Stromal cell of bone marrow (primary cell): Measurements from ENCODE around the gene DOK7.
A peak's percentile ranks its signal among the peaks of the same experiment; 100 is the strongest.

Experiments used
- DNase-seq: peaks from one replicate; pipeline ENCODE4 v3.0.0-alpha.2; 2012; ENCODE audit warnings: low read depth

DOK7 gene

DNA sequence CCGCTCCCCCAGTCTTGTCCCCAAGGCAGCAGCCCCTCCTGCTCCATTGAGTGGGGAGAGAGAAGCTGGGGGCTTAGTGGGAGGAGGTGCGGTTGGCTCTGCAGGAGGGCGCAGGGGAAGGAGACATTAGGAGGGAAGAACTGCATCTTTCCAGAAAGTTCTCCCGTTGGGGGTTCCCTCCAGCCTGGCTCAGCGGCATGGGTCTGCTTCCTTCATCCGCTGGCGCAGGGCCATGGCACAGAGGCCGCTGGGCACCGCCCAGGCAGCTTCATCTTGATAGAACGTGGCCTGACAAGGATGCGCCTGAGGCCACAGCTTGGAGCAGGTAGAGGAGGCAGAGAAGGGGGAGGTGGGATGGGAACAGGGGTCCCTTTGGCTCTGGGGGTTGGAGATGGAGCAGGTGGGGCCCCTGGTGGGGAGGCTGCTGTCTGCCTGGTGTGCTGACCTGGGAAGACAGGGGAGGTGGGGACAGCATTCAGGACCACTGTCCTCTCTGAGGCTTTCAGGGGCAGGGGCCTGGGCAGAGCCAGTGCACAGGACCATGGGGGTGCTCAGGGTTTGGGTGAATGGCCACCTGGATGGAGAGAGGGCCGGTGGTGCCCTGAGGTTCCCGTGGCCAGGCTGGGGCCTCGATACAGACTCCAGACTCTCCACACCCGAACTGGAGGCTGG, 12.1 kb downstream of the DOK7 start:
- no peak for DNase-seq

- no peak for DNase-seq
Observed at GRCh38 chr4:3475713-3476260, 12.7 kb downstream of the DOK7 start.

- DNase-seq, result no peak
Observed at GRCh38 chr4:3476341-3476747, 13.2 kb downstream of the DOK7 start.

DNA sequence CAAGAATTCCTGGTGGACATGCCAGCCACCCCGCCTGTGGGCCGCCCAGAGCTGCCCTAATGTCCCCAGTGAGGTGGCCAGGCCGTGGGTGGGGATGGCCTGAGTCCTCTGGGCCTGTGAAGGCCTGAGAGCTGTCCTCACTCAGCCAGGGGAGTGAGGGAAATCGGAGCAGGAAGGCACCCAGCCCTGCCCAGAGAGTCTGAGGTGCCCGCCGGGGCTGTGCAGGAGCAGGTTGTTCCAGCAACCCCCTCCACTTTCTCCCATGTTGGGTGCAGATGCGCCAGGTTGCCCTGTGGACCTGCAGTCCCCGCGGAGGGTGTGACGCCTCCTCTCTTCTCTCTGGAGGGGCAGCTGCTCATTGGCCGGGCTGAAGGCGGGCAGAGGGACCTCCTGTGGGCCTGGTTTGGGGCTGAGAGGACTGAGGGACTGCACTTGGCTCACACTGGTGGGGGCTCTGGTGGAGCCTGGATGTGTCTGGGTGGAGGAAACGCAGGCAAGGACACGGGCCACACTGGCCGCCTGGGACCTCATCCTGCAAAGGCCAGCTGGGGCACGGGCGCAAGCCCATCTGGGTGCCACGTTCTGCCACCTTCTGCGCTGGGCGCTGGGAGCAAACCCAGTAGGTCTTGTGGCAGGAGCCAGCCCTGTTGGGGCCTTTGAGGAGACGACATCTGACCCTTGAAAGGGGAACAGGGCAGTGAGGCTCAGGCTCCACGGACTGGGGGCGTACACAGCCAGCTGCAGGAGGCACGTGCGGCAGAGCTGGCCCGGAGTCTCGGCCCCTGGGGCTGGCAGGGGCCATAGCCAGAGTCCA, 14.0 kb downstream of the DOK7 start:
- no peak for DNase-seq

- no peak for DNase-seq
Observed at GRCh38 chr4:3477750-3478430, 14.8 kb downstream of the DOK7 start.

DNA sequence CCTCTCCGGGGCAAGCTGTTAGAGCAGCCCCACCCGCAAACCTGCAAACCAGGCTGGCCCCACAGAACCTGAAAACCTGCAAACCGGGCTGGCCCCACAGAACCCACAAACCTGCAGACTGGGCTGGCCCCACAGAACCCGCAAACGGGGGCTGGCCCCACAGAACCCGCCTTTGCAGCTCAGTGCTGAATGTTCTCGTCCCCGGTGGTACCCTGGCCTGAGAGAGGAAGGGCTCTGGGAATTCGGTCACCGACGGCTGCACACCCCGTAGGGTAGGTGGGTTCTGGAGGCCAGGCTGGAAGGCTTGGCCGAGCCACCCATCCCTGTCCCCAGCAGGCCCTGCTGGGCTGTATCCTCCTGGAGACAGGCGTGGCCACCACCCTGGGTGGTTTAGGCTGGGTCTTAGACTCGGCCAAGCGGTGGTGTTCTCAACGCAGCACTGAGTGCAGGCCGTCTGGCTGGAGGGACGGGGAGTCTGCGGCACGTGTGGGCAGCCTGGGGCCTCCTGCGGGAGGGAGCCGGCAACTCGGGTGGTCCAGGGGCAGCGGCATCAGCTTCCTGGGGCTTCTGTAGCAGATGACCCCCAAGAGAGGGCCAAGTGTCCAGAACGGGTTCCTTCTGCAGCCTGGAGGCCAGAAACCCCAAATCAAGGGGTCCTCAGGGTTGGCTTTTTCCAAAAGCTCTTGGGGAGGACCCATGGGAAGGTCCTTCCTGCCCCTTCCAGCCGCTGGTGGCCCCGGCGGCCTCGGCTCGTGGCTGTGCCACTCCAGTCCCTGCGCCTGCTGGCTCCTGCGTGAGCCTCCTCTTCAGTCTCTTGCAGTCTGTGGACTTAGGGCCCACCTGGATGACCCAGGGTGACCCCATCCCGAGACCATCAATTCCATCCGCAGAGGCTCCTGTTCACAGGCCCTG, 15.6 kb downstream of the DOK7 start:
- DNase-seq, result no peak

DNA sequence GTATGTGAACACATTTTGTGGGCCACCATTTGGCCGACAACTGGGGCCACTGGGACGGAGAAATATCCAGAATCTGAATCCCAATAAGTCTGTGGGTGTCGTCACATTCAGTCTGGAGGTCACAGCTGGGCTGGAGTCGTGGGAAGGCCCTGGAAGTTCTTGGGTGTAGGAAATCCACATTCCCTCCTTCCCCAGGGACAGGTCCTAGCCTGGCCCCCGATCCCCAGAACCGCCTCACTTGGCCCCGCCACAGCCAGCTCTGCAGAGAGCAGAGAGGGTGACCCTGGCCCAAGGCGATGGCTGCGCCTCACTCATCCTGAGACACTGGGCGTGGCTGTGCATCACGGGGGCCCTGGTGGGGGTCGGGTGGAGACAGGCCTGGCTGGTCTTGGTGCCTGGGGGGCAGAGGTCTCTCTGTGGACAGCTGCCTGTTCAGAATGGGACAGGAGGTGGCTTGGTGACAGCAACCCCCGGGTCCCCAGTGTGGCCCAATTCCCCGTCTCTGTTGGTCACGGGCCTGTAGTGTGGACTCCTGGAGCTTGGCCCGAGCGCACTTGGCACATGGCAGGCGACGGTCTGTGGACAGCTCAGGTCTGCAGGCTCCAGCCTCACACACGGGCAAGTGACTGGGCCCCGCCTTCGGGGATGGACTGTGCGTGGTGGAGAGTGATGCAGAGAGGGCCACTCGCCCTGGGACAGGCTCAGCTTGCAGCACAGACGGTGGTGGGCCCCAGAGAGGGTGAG, 16.4 kb downstream of the DOK7 start:
- DNase-seq, result no peak

DNA sequence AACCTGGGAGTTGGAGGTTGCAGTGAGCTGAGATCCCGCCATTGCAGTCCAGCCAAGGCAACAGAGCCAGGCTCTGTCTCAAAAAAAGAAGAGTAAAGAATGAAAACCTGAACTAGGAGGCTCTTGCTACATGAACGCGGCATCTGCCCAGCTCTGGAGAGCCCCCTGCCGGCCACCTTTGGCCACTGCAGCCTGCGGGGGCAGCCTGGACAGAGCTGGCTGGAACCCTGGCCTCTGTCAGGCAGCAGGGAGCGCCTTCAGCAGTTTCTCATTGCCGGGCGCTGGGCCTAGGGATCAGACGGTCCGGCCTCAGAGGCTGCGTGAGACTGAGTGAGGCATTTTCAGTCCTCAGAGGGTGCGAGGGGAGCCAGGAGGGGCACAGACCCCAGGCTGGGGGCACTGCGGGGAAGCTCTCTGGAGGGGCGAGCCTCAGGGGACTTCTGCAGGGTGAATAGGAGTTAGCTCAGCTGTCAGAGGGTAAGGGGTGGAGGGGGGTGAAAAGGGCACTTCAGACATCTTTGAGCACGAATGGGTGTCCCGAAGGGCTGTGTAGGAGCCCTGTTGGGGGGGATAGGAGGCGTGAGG, 17.5 kb downstream of the DOK7 start:
- DNase-seq, result peak; percentile 42

- DNase-seq, result no peak
Observed at GRCh38 chr4:3481113-3481531, 18.0 kb downstream of the DOK7 start.

DNA sequence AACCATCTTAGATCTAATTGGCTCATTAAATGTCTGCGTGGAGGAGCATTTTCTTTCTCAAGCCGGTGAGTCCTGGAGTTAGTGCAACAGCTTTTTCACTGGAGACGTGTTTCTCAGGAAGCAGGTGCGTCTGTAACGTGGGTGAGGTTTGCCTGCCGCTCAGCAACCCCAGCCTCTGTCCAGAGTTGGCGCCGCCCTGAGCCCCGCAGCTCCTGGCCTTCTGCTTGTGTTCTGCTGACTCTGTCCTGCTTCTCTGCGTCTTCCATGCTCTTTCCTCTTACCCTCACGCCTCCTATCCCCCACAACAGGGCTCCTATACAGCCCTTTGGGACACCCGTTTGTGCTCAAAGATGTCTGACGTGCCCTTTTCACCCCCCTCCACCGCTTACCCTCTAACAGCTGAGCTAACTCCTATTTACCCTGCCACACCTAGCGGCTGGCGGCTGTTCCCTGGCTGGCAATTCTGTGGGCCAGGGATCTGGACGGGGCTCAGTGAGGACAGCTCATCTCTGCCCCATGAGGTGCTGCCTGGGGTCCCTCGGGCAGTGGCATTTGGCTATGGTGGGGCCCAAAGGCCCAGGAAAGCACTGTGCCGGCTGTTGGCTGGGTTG, 18.8 kb downstream of the DOK7 start:
- DNase-seq, result no peak

GRCh38 chr4:3482707-3483106, 19.6 kb downstream of the DOK7 start:
- no peak for DNase-seq

DNA sequence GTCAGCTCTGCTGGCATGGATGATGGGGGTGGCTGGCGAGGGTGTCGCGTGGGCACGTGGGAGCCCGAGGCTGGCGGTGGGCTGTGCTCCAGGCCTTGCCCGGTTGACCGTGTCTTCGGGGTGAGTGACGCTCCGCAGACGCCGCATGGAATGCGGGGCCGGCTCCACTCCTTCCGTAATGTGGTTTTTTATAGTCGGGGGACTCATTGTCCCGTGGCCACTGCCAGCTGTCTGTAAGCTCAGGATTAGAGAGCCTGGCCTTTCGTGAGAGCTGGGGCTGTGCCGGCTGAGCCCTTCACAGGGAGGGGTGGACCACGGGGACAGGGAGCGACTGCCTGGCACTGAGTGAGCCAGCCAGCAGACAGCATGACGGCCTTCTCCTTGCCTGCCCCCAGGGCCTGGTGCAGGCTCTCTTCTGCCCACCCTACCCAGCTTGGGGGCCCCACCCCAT, 20.4 kb downstream of the DOK7 start:
- DNase-seq, result peak; percentile 13

DNA sequence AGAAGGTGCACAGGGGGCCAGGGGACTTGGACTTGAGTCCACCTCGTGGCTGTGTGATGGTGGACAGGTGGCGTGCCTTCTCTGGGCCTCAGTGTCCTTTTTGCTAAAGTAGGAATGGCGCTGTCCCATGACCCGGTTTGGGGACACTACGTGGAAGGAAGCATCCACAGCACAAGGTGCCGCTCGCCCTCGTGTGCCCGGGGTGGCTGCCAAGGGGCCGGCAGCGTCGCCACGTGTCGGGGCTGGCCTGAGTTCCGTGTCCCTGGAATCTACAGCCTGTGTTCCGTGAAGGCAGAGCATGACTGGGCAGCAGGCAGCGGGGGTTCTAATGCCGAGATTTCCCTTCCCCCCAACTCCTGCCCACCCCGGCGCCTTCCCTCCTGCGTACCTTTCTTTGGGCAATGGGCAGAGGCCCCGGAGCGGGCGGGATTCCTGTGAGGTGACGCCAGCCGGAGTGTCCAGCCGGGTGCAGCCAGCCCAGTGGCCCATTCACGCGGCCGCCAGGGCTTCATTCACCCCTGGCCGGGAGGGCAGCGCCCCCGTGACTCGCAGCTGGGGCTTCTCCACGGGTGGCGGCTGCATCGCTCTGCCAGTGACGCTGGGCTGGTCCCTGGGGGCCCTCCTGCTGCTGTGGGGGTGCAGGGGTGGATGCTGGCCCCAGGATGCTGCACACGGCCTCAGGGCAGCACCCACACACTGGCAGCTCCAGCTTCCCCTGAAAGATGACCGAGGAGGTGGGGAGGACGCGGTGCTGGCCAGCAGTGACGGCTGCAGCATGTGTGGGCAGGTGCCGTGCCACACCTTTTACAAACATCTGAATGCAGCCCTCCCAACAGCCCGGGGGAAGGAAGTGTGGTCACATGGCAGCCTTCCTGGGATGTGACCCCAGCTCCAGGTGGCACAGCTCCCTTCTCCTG, 21.2 kb downstream of the DOK7 start:
- no peak for DNase-seq

DNA sequence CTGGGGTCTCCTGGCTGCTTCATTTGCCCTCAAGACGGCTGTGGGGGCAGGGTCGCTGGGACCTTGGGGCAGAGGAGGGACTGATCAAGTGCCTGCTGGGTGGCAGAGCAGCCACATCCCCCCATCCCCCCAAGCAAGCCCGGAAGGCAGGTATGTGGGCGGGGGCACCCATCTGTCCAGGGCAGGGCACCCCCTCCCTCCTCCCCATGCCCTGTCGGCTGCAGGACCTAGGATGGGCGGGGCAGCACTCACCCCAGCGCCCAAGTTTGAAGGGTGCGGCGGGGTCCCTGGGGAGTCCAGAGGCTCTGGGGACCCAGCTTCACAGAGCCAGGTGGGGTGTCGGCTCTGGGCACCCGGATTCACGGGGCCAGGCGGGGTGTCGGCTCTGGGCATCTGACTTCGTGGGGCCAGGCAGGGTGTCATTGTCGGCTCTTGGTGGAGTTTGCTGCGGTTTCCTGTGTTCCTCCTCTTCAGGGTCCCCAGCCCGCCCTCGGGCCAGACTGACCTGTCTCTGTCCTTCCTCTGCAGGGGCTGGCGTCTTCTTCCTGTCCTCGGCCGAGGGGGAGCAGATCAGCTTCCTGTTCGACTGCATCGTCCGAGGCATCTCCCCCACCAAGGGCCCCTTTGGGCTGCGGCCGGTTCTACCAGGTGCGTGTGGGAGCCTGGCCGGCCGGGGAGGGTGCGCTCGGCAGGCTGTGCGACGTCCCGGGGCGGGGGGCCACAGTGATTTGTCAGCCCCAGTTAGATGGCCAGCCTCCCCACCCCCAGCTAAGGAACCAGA, 22.1 kb downstream of the DOK7 start:
- DNase-seq, result no peak

DNA sequence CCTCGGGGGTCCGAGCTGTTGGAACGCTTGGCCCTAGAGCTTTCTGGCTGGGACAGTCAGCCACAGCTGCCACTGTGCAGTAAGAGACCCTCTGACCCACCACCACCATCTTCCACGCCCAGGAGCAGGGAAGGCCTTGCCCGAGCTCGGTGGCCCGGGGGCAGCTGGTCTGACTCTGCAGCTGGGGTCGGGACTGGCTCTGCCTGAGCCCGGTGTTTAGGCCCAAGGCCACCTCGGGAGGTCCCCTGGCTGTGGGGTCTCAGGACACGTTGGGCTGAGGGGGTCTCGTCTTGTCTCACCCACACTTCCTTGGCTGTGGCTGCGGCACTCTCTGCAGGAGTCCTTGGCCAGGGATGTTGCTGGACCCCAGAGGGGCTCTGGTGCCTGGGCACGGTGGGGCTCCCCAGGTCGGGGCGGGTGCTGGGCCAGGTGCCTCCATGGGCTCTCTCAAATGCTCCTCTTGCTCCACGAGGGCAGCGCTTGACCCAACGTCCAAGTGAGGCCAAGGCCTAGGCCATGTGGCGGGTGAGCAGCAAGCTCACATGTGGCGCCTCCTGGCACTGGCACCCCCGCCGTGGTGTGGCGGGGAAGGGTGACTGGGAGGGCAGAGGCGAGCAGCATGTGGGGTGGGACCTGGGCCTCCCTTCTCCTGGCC, 22.9 kb downstream of the DOK7 start:
- DNase-seq, result no peak

GRCh38 chr4:3486541-3487540, 23.7 kb downstream of the DOK7 start:
- DNase-seq, result no peak
